ENCODE measurements around the gene GPR148. TPM values are rescaled to one million over a fixed set of nuclear protein-coding genes. Genes with fewer than 3 reads are reported as not detected.

GPR148 gene
- total RNA-seq, 1 experiment from 2014 or later: not detected

GRCh38 chr2:130776550-130776949, 47.7 kb downstream of the GPR148 start:
- H4K20me1 ChIP-seq (ENCODE audit: control insufficient read depth, insufficient read depth, insufficient read length): no peaks in the 10 kb centered on the region
- H2BK15ac ChIP-seq (ENCODE audit: low read depth, low read length): no peak overlapping the region
- no peak overlapping the region for H3K23ac ChIP-seq (ENCODE audit: insufficient read length, low read depth, low read length)
- H4K5ac ChIP-seq (ENCODE audit: insufficient read length, low read depth, low read length): no peak overlapping the region
- H4K91ac ChIP-seq (ENCODE audit: insufficient read length, low read depth, low read length): no peak overlapping the region
- H3K9me3 ChIP-seq (ENCODE audit: control insufficient read depth, low read depth, low read length): no peaks in the 10 kb centered on the region
- peaks cover 2% of the 10 kb centered on the region; the same call in 1 of the 2 replicates for H3K27me3 Mint-ChIP-seq (ENCODE audit: low read depth)
- H3K27me3 ChIP-seq (ENCODE audit: insufficient read depth, low read length): no peaks in the 10 kb centered on the region
- H3K4me1 ChIP-seq (ENCODE audit: insufficient read depth, low read length): no peaks in the 10 kb centered on the region
- H3K9me3 Mint-ChIP-seq: peaks cover 5 to 14% of the 10 kb centered on the region in 2 experiments; a peak in 3 of 5 replicates
- H3T11ph ChIP-seq (ENCODE audit: low read length): no peak overlapping the region
- no peak overlapping the region for H3K18ac ChIP-seq (ENCODE audit: insufficient read length, low read depth, low read length)
- H2BK5ac ChIP-seq (ENCODE audit: insufficient read length, low read length): no peak overlapping the region
- peak; percentile 38 for DNase-seq
- no peak overlapping the region for H2AK5ac ChIP-seq (ENCODE audit: insufficient read length, low read length)
- H2BK12ac ChIP-seq (ENCODE audit: insufficient read length, low read depth, low read length): no peak overlapping the region
- no CpG with 5 or more reads among the region's 4 CpGs for WGBS (ENCODE audit: extremely low coverage, insufficient read length, low lambda C conversion rate)
- no peak overlapping the region for H3K14ac ChIP-seq (ENCODE audit: insufficient read depth, low read length)
- H3K56ac ChIP-seq (ENCODE audit: insufficient read length, low read depth, low read length): no peak overlapping the region
- no peak overlapping the region for H4K8ac ChIP-seq (replicated peaks; ENCODE audit: insufficient read length, low read depth, low read length)
- H3K23me2 ChIP-seq (ENCODE audit: insufficient read length, low read depth, low read length, poor library complexity, severe bottlenecking): no peaks in the 10 kb centered on the region
- no peak overlapping the region for H3K4me3 Mint-ChIP-seq
- no peak overlapping the region for H2BK20ac ChIP-seq (ENCODE audit: low read depth, low read length, poor library complexity, severe bottlenecking)
- H3K9ac ChIP-seq (ENCODE audit: extremely low read depth, insufficient read length, low read length): no peak overlapping the region
- H2BK120ac ChIP-seq (ENCODE audit: low read depth, low read length, poor library complexity, severe bottlenecking): no peak overlapping the region
- no peaks in the 10 kb centered on the region for H3K4me1 Mint-ChIP-seq
- TF ChIP-seq CTCF (conservative IDR thresholded peaks at IDR 0.05): peak; percentile 50
- H3K27ac Mint-ChIP-seq: no peak overlapping the region
- no peak overlapping the region for H2AFZ ChIP-seq (ENCODE audit: low read length)
- H3K79me2 ChIP-seq (ENCODE audit: insufficient read depth, low read length): no peaks in the 10 kb centered on the region
- H3K79me1 ChIP-seq (ENCODE audit: insufficient read depth, low read depth, low read length, poor library complexity, severe bottlenecking): no peaks in the 10 kb centered on the region
- H3K4me2 ChIP-seq (ENCODE audit: insufficient read depth, insufficient read length, low read length): no peak overlapping the region
- H3K4ac ChIP-seq (ENCODE audit: low read depth, low read length): no peak overlapping the region
- H3K36me3 Mint-ChIP-seq (ENCODE audit: insufficient read depth in 1 of 3, low read depth in 3 of 3): peaks cover 0 to 9% (median 7%) of the 10 kb centered on the region in 3 experiments; a peak in 3 of 7 replicates
- no peak overlapping the region for H3K27ac ChIP-seq (ENCODE audit: insufficient read length, low read depth, low read length)

All from H9 (cell line).